H1 (cell line): ENCODE data around the gene TNRC6B. TPM values are rescaled to one million over a fixed set of nuclear protein-coding genes. Genes with fewer than 3 reads are reported as not detected.

Source experiments
- ATF2 ChIP-seq: IDR thresholded peaks from 2 replicates; pipeline ENCODE4 v1.6.1; 2012; ENCODE audit warnings: low read length, inconsistent platforms
- CEBPB ChIP-seq: IDR thresholded peaks from 2 replicates; pipeline ENCODE4 v1.6.1; 2012; ENCODE audit warnings: low read depth, low read length
- CREB1 ChIP-seq: IDR thresholded peaks from 2 replicates; pipeline ENCODE4 v1.6.1; 2012; ENCODE audit warnings: inconsistent platforms
- E2F6 ChIP-seq: IDR thresholded peaks from 2 replicates; pipeline ENCODE4 v1.6.1; 2012; ENCODE audit warnings: inconsistent platforms
- GABPA ChIP-seq: IDR thresholded peaks from 2 replicates; pipeline ENCODE4 v1.6.1; 2011; ENCODE audit warnings: mild to moderate bottlenecking, low read length, moderate library complexity, borderline replicate concordance; ENCODE audit not compliant: insufficient read depth
- GTF2F1 ChIP-seq: IDR thresholded peaks from 2 replicates; pipeline ENCODE4 v1.6.1; 2012; ENCODE audit warnings: low read depth, low read length, improper control_type of control experiment, borderline replicate concordance
- KDM1A ChIP-seq: fragments of 200-600, 300-600 bp; sonication (generic); IDR thresholded peaks from 2 replicates; pipeline ENCODE4 v1.7.1; 2016; ENCODE audit warnings: mild to moderate bottlenecking, low read length, borderline replicate concordance
- KDM4A ChIP-seq: IDR thresholded peaks from one replicate; pipeline ENCODE4 v1.7.1; 2012; ENCODE audit warnings: low read depth, mild to moderate bottlenecking, moderate library complexity, low read length, inconsistent platforms; ENCODE audit not compliant: severe bottlenecking
- MAFK ChIP-seq: IDR thresholded peaks from 2 replicates; pipeline ENCODE4 v1.6.1; 2012; ENCODE audit warnings: low read depth, mild to moderate bottlenecking, improper control_type of control experiment, low read length
- POLR2AphosphoS5 ChIP-seq: IDR thresholded peaks from 2 replicates; pipeline ENCODE4 v1.6.1; 2011; ENCODE audit warnings: low read depth, low read length
- RNF2 ChIP-seq: fragments of 200-900, 300-1000 bp; sonication (generic); IDR thresholded peaks from 2 replicates; pipeline ENCODE4 v1.7.1; 2016; ENCODE audit warnings: borderline replicate concordance, low read depth, mild to moderate bottlenecking, antibody characterized with exemption, low read length; ENCODE audit not compliant: poor library complexity, severe bottlenecking; ENCODE audit errors: missing control alignments
- SIN3A ChIP-seq, 2 experiments: IDR thresholded peaks in 1 of 2; conservative IDR thresholded peaks in 1 of 2; 2 replicates each; pipeline ENCODE4 v1.6.1; 2011 to 2012; ENCODE audit warnings: low read length in 2 of 2, improper control_type of control experiment in 1 of 2, low read depth in 1 of 2, mild to moderate bottlenecking in 1 of 2
- SP1 ChIP-seq: IDR thresholded peaks from 2 replicates; pipeline ENCODE4 v1.6.1; 2011; ENCODE audit warnings: low read depth, low read length
- SRF ChIP-seq: IDR thresholded peaks from 2 replicates; pipeline ENCODE4 v1.6.1; 2011; ENCODE audit warnings: mild to moderate bottlenecking, low read depth, low read length, moderate library complexity
- TAF1 ChIP-seq: IDR thresholded peaks from 2 replicates; pipeline ENCODE4 v1.6.1; 2011; ENCODE audit warnings: mild to moderate bottlenecking, low read depth, low read length
- TAF7 ChIP-seq: optimal IDR thresholded peaks from 2 replicates; pipeline ENCODE3; 2011; ENCODE audit warnings: low read depth, mild to moderate bottlenecking, inconsistent platforms, low read length, moderate library complexity, borderline replicate concordance
- polyA plus RNA-seq, 7 experiments: library from polyadenylated mRNA; depleted of rRNA in 3 of 7; stranded (reverse) in 5 of 7; unstranded in 2 of 7; fragments of >200 nt in 5 of 7; fragments of 200-250 nt in 2 of 7; gene quantifications; 1 replicate in 5 of 7; 2 replicates in 1 of 7; 4 replicates in 1 of 7; pipeline versions ENCODE4 v1.2.1 to v1.2.3, GENCODE V29; 2011 to 2013; ENCODE audit warnings: missing spikeins in 2 of 7, mixed read lengths in 2 of 7
- total RNA-seq: library from RNA; stranded (reverse); fragmentation: NEBNext Ultra II Directional; extraction: Animal tissue kit (Norgen Biotek cat#: 25700); gene quantifications from 2 replicates; pipeline ENCODE4 v1.2.1, GENCODE V29; 2021

The TNRC6B gene
- total and polyA plus RNA-seq, 2 of the 8 experiments (the other 6 are each of a cell fraction or from before 2014, with no cell fraction given), result 12.5 to 48.9 TPM

- TF ChIP-seq E2F6 (no peak), MAFK (no peak), SRF (no peak), KDM4A (no peak), GTF2F1 (no peak), RNF2 (no peak), GABPA (no peak), KDM1A (no peak), SP1 (no peak), CREB1 (peak; percentile 39; the same call in 1 of the 2 replicates), POLR2AphosphoS5 (peak; percentile 73), TAF7 (peak; percentile 72), SIN3A (conservative IDR thresholded peaks at IDR 0.05 in 1 of 2, IDR thresholded peaks at IDR 0.05 in 1 of 2; ENCODE audit: low read depth in 1 of 2, low read length in 2 of 2) (peak; percentile 48 to 56; a peak in 2 of 4 replicates), ATF2 (peak; percentile 93), CEBPB (peak; percentile 68; the same call in 1 of the 2 replicates), TAF1 (peak; percentile 77)
- TF ChIP-seq, all 59 proteins: peak for 9
Observed at GRCh38 chr22:40178417-40179409, 988 bp downstream of the TNRC6B start (continued).
